ENCODE measurements around the gene ZBTB20.

ZBTB20 gene

GRCh38 chr3:114756506-114757279, 390.4 kb downstream of the ZBTB20 start:
- DNase-seq, result no peak

- DNase-seq, result no peak
Measured at GRCh38 chr3:114746502-114746901, 400.6 kb downstream of the ZBTB20 start.

- no peak for DNase-seq
Measured at GRCh38 chr3:114745322-114746240, 401.5 kb downstream of the ZBTB20 start.

DNA sequence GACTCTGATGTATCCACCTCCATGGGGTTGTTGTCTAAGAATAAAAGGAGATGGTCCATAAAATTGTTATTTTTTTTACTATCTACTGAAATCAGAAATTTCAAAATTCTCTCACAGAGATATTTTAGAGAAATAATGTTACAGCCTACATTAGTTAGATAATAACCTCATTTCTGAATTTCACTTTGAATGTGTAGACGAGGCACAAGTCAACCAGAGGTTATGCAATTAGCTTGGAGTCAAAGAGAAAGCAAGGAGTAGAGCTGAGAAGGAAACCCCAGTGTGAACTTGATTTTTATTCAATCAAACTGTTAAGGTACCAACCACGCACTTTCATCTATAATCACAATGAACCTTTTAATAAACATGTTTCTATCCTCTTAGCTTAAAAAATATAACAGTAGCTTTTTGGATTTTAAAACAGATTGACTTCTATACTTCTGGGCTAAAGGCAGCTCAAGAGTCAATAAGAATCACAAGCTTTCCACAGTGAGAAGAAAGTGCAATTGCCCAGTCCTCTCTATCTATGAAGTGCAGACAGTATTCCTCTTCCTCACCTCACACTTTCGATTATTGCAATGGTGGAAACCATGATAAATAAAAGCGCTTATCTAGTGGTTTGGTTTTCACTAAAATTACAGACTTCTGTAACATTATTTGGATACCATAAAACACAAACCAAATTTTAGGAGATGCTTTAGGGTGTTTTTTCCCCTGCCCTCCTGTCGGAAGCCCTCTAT, 403.2 kb downstream of the ZBTB20 start:
- no peak for DNase-seq

DNA sequence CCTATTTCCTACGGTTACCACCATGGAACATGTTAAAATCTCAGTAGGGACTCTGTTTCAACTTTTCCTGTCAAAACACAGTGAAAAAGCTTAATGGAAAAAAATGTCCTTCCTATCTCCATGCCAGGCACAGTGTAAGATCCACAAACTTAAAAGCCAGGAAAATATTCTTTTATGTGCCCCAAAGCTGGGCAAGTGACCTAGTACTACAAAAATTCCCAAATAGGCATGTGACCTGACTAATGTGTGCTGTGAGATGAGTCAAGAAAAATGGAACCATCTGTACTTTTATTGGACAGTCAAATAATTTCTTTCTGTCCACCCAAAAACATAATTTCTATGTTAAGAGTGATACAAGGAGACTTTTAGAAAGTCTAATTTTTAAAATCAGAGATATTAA, 406.0 kb downstream of the ZBTB20 start:
- DNase-seq, result no peak

GRCh38 chr3:114739627-114740026, 407.5 kb downstream of the ZBTB20 start:
- DNase-seq, result no peak

DNA sequence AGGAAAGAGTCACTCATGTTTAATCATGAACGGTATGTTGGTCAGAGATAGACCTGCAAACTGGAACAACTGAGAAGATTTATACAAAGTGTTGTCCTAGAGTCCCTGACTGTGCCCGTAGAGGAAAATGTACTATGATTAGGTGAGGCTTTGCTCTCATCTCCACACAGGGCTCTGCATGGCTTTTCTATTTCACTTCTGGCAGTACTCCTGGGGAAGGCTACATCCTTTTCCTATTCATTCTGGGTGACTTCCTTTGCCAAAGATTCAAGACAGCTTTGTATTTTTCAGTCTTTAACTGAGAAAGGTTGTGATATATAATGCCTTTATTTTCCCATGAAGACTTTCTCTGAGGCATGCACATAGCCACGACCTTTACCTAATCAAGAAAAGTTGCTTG, 414.7 kb downstream of the ZBTB20 start:
- DNase-seq, result no peak

GRCh38 chr3:114730397-114730796, 416.7 kb downstream of the ZBTB20 start:
- DNase-seq, result no peak

- no peak for DNase-seq
Measured at GRCh38 chr3:114727373-114727772, 419.7 kb downstream of the ZBTB20 start.

- DNase-seq, result no peak
Measured at GRCh38 chr3:114725966-114726365, 421.1 kb downstream of the ZBTB20 start.

- DNase-seq, result no peak
Measured at GRCh38 chr3:114722530-114722929, 424.6 kb downstream of the ZBTB20 start.

DNA sequence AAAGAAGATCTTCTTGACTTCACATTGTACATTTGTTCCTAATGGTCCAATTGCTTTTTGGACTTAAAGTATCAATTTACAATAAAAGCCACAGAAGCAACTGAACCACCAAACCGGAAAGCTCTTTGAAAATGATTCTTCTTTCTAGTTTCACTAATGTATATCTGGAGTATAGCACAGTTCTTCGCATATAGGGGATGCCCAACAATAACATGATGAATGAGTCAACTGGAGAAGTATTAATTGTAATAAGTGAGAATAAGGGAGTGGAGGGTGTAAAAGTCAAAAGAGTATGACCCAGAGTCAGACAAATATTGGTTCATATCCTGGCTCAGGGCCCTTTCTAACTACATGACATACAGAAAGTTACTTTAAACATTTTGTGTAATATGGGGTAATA, 425.2 kb downstream of the ZBTB20 start:
- no peak for DNase-seq

- no peak for DNase-seq
Measured at GRCh38 chr3:114721209-114721608, 425.9 kb downstream of the ZBTB20 start.

DNA sequence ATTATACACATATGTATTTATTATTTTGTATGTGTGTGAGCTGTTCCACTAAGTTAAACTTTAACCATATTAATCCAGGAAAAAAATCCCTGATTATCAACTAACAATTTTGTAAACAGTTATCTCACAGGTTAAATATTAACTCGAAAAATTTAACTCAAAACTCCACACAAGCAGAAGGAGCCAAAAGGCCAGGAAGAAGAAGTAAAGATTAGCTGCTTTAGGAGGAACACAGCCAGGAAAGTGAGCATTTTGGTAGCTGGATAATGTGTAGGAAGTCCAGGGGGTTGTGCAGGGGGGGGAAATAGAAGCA, 428.2 kb downstream of the ZBTB20 start:
- no peak for DNase-seq

- no peak for DNase-seq
Measured at GRCh38 chr3:114718071-114718897, 428.8 kb downstream of the ZBTB20 start.

DNA sequence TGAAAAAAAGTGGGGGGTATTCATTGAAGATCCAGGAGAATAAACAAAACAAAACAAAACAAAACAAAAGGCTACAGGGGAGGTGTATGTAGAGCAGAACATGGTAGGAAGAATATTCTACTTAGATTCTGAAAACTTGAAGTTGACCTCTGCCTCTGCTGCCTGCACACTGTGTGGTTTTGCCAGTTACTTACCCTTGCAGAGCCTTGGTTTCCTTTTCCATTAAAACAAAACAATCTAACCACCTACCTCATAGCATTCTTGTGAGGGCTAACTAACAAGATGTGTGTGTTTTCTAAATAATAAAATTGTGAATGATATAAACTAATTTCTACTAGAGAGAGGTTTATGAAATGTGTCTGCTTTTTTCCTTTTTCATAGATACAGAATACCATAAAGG, 430.2 kb downstream of the ZBTB20 start:
- no peak for DNase-seq

GRCh38 chr3:114716126-114716525, 431.0 kb downstream of the ZBTB20 start:
- no peak for DNase-seq

GRCh38 chr3:114714957-114715460, 432.1 kb downstream of the ZBTB20 start:
- DNase-seq, result no peak

DNA sequence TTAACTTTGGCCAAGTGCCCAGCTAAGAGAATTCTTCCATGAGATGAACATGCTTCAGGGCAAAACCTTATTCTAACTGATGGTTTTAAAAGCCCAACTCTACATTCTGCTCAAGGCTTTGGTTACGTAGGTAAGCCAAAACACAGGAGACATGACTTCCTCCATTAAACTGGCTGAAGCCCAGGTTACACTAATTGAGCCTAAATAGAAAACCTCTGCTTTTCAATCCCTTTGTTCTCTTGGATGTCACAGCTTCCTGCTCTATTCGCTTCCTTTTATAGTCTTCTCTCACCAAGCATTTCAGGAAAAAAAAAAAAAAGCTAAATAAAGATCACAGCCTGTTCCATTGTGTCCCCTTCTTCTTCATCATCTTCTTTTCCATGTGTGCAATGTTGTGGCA, 432.9 kb downstream of the ZBTB20 start:
- no peak for DNase-seq

GRCh38 chr3:114712728-114713492, 434.2 kb downstream of the ZBTB20 start:
- DNase-seq, result no peak

DNA sequence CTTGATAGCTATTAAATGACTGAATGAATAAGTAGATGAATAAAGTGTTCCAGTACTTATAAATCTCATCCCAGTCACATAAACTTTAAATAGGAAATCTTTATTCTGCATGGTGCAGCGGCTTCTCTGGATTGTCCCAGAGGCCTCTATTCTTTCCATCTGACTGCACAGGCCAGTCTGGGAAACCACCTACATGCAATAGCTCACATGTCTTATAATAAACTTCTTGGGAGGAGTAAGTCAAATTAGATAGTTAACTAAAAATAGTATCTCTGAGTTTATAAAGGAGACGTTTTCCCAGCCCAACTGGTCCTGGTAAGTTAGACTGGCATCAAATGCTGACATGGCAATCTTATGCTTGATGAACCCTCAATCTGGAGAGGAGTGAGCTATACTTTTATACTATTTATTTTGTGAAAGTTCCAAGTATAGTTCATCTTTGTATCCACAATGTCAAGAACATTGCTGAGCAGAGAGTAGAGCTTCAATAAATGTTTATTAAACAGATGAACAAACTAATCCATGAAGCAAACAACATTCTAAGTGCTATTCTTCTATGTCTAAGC, 435.7 kb downstream of the ZBTB20 start:
- DNase-seq, result no peak

Measured in activated CD8-positive, alpha-beta memory T cell treated with anti-CD3 and anti-CD28 coated beads, Interleukin-2, amount 50 U/mL, for 48 hours (primary cell).